ENCODE measurements around the gene LPO.

The LPO gene

DNA sequence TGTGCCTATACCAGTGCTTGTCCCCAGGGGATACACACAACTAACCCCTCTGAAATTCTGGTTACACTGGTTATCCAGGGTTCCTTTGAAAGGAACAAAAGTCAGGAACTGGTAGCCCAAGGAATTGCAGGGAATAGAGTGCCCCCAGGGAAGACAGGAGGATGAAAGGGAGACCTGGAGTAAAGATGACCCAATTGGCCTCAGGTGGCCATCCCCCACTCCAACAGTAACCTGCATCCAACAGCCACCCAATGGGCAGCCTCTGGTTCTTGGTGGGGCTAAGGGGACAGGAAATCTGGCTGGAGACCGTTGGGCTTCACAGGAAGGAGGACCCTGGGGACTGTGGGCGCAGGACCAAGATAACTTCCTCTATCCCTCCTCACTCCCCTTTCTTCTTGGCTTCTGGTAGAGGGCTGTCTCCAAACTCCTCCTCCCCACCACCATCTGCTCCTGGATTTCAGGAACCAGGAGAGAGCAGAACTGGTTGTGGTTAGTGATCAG is 43.2 kb downstream of the LPO start:
- no peak overlapping the region for H3K4me3 ChIP-seq (ENCODE audit: low read depth, low read length)
- TF ChIP-seq, protein P1, sequence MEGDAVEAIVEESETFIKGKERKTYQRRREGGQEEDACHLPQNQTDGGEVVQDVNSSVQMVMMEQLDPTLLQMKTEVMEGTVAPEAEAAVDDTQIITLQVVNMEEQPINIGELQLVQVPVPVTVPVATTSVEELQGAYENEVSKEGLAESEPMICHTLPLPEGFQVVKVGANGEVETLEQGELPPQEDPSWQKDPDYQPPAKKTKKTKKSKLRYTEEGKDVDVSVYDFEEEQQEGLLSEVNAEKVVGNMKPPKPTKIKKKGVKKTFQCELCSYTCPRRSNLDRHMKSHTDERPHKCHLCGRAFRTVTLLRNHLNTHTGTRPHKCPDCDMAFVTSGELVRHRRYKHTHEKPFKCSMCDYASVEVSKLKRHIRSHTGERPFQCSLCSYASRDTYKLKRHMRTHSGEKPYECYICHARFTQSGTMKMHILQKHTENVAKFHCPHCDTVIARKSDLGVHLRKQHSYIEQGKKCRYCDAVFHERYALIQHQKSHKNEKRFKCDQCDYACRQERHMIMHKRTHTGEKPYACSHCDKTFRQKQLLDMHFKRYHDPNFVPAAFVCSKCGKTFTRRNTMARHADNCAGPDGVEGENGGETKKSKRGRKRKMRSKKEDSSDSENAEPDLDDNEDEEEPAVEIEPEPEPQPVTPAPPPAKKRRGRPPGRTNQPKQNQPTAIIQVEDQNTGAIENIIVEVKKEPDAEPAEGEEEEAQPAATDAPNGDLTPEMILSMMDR (IDR thresholded peaks at IDR 0.05; ENCODE audit: borderline replicate concordance, insufficient read depth, low read depth, low read length) = no peak

DNA sequence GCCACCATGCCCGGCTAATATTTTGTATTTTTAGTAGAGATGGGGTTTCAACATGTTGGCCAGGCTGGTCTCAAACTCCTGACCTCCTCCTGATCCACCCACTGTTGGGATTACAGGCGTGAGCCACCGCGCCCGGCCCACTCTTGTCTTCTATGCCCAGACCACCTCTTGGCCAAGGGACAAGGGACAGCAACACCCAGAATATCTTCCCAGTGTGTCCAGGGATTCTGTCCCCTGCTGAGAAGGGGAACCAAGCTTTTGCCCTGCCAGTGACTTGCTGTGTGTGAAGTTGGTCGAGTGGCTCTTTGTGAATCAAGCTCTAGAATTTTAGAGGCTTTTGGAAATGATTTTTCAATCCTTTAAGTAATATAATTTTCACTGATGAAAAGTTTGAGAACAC is 44.1 kb downstream of the LPO start:
- TF ChIP-seq, protein P1 (IDR thresholded peaks at IDR 0.05; ENCODE audit: borderline replicate concordance, insufficient read depth, low read depth, low read length) = no peak
- no peak overlapping the region for H3K4me3 ChIP-seq (ENCODE audit: low read depth, low read length)

DNA sequence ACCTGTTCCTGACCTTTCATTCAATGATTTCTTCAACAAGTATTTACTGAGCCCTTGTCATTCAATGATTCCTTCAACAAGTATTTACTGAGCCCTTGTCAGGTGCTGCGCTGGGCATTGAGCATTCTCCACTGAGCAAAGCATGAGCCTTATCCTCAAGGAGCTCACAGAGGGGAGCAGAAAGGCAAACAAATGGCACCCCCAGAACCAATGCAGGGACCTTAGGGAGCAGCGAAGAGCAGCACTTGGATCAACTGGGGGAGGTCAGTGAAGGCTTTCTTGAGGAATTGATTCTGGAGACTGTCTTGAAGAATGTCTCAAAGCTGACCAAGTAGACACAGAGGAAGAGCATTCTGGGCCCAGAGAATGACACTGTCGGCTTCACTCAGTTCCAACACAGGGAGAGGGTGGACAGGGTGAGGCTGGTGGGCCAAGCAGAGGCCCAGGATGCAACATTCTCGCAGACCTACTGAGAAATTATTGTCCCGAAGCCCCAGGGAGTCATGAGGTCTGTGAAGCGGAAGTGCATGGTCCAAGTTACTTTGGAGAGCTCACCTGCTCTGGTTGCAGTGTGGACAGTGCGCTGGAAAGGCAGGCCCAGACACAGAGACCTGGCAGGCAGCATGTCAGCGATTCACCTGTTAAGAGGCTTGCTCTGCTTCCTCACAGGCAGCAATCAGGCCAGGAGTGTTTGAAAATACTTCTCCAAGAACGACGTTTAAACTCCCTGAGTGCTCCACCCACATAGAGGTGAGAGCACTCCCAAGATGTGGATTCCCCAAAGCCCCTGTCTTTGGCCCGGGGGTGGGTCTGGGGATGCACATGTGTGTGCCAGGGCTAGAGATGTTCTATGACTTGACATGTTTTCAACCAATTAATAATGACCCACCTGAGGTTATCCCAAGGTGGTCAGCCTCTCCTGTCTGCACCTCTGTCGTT is 45.6 kb downstream of the LPO start:
- H3K4me3 ChIP-seq (ENCODE audit: low read depth, low read length) = no peak overlapping the region
- TF ChIP-seq, protein P1 (IDR thresholded peaks at IDR 0.05; ENCODE audit: borderline replicate concordance, insufficient read depth, low read depth, low read length) = no peak

DNA sequence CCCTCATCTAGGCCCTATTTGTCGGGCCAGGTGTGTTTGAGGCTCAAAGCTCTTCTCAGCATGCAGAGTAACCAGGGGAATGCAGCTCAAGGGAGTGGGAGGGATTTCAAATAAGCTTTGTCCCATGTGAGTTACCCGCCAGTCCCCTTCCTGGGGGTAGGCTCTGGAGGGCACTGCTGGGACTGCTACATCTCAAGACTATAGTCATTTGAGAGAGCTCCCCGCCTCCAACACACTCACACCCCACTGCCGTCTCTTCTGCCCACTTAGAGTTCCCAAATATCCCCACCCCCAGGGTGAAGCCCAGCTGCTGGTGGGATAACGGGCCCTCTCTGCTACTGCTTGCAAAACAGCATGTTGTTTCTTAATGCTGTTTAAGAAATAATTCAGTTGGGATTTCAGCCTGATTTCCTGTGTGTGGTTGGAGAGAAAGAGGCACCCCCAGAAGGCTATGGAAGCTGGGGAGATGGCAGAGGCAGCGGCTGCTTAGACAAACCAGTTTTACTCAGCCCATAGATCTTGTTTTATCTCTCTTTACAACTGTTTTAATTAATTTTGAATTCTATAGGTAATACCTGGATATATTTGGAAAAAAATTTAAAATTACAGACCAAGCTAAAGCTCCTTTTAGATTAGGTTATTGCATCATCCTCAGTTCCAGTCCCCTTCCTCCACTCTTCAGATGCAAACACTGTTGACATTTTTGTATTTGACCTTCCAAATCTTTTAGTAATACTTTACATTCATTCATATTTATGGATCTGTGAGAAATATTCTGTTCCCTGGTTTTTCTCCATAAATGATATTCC is 46.4 kb downstream of the LPO start:
- H3K4me3 ChIP-seq (ENCODE audit: low read depth, low read length) = no peak overlapping the region
- TF ChIP-seq, protein P1 (IDR thresholded peaks at IDR 0.05; ENCODE audit: borderline replicate concordance, insufficient read depth, low read depth, low read length) = no peak

DNA sequence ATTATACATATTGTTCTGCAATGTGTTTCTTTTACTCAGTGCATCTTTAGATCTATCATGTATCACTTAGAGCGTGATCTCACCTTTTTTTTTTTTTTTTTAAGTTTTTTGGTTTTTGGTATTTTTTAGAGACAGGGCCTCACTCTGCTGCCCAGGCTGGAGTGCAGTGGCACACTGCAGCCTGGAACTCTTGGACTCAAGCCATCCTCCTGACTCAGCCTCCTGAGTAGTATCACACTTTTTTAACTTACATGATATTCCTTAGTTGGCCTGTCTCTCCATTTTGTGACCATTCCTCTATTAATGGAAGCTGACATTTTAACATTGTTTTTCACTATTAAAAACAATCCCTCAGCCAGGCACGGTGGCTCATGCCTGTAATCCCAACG is 47.0 kb downstream of the LPO start:
- TF ChIP-seq, protein P1 (IDR thresholded peaks at IDR 0.05; ENCODE audit: borderline replicate concordance, insufficient read depth, low read depth, low read length) = no peak
- H3K4me3 ChIP-seq (ENCODE audit: low read depth, low read length) = no peak overlapping the region

DNA sequence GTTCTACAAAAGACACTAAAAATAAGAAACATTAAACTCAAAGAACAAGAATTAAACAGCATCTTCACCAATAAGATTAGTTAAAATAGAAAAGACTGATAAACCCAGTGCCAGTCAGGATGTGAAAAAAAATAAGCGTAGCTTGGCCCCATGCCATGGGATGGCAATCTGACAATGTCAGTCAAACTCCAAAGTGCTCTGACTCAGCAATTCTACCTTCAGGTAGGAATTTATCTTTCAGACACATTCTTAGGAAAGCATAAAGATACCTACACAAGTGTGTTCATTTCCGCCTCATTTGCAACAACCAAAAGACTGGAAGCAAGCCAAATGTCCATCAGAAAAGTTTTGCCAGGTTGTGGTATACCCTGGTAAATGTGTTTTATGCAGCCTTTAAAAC is 51.5 kb downstream of the LPO start:
- H3K4me3 ChIP-seq (ENCODE audit: low read depth, low read length) = no peak overlapping the region
- TF ChIP-seq, protein P1 (IDR thresholded peaks at IDR 0.05; ENCODE audit: borderline replicate concordance, insufficient read depth, low read depth, low read length) = no peak
